ENCODE measurements around the gene SRI. TPM values are rescaled to one million over a fixed set of nuclear protein-coding genes. Genes with fewer than 3 reads are reported as not detected.
"Not testable (repeated sequence)": the region's sequence is repeated elsewhere in the genome, so short reads cannot be mapped to it uniquely, and the experiment has no call there.

SRI gene
- total RNA-seq = 87.6 TPM

GRCh38 chr7:88219781-88220747 is at the start of gene SRI:
TSS of gene SRI (minus strand) at chr7:88220038. CDS start at chr7:88220026, 12 bp downstream.
- DNase-seq (ENCODE audit: low spot score in 2 of 2) = peak; percentile 83
- no peak for FAIRE-seq

- DNase-seq (ENCODE audit: low spot score in 2 of 2) = no peak
- no peak for FAIRE-seq
Measured at GRCh38 chr7:88269586-88269985, 49.7 kb upstream of the SRI start.

GRCh38 chr7:88268858-88269257 is 49.0 kb upstream of the SRI start:
- FAIRE-seq (no peak), DNase-seq (ENCODE audit: low spot score in 2 of 2) (no peak)

GRCh38 chr7:88268051-88268450 is 48.2 kb upstream of the SRI start:
- DNase-seq (ENCODE audit: low spot score in 2 of 2) = no peak
- FAIRE-seq = no peak

- DNase-seq (ENCODE audit: low spot score in 2 of 2) = no peak
- no peak for FAIRE-seq
Measured at GRCh38 chr7:88267421-88267820, 47.6 kb upstream of the SRI start.

GRCh38 chr7:88264987-88265386 is 45.1 kb upstream of the SRI start:
- DNase-seq (ENCODE audit: low spot score in 2 of 2); FAIRE-seq: not testable (repeated sequence)

GRCh38 chr7:88262562-88262961 is 42.7 kb upstream of the SRI start:
- no peak for FAIRE-seq

GRCh38 chr7:88260719-88261118 is 40.9 kb upstream of the SRI start:
- DNase-seq (ENCODE audit: low spot score in 2 of 2) (no peak), FAIRE-seq (no peak)

More at GRCh38 chr7:88262562-88262961, 42.7 kb upstream of the SRI start:
- no peak for DNase-seq (ENCODE audit: low spot score in 2 of 2)

GRCh38 chr7:88259656-88260380 is 40.0 kb upstream of the SRI start:
- FAIRE-seq (no peak), DNase-seq (ENCODE audit: low spot score in 2 of 2) (no peak)

GRCh38 chr7:88258296-88258695 is 38.5 kb upstream of the SRI start:
- FAIRE-seq; DNase-seq (ENCODE audit: low spot score in 2 of 2): not testable (repeated sequence)

GRCh38 chr7:88256906-88257305 is 37.1 kb upstream of the SRI start:
- DNase-seq (ENCODE audit: low spot score in 2 of 2) (no peak), FAIRE-seq (no peak)

GRCh38 chr7:88254721-88255424 is 35.0 kb upstream of the SRI start:
- FAIRE-seq = no peak
- no peak for DNase-seq (ENCODE audit: low spot score in 2 of 2)

GRCh38 chr7:88253640-88254039 is 33.8 kb upstream of the SRI start:
- FAIRE-seq (no peak), DNase-seq (ENCODE audit: low spot score in 2 of 2) (no peak)

- FAIRE-seq = no peak
- DNase-seq (ENCODE audit: low spot score in 2 of 2) = no peak
Measured at GRCh38 chr7:88244258-88244657, 24.4 kb upstream of the SRI start.

- peak; percentile 96 for FAIRE-seq
- peak in 1 of 2 donors; percentile 23 for DNase-seq (ENCODE audit: low spot score in 2 of 2)
Measured at GRCh38 chr7:88243345-88243909, 23.6 kb upstream of the SRI start.

- DNase-seq (ENCODE audit: low spot score in 2 of 2) (no peak), FAIRE-seq (no peak)
Measured at GRCh38 chr7:88239852-88240251, 20.0 kb upstream of the SRI start.

- no peak for DNase-seq (ENCODE audit: low spot score in 2 of 2)
- no peak for FAIRE-seq
Measured at GRCh38 chr7:88233828-88234227, 14.0 kb upstream of the SRI start.

- DNase-seq (ENCODE audit: low spot score in 2 of 2) (no peak), FAIRE-seq (no peak)
Measured at GRCh38 chr7:88230646-88231045, 10.8 kb upstream of the SRI start.

GRCh38 chr7:88229302-88229995 is 9.6 kb upstream of the SRI start:
- FAIRE-seq (no peak), DNase-seq (ENCODE audit: low spot score in 2 of 2) (no peak)

Measured in frontal cortex (tissue), 4 donors.